GM06990 (cell line): ENCODE data around the gene RNF13.

Source experiments
- DNase-seq: peaks from one replicate; pipeline ENCODE4 v3.0.0-alpha.2; 2011; ENCODE audit not compliant: insufficient read length; ENCODE audit errors: extremely low read depth
- H3K27me3 ChIP-seq: replicated peaks from 2 replicates; pipeline ENCODE4 v1.6.0; 2011; ENCODE audit warnings: low read length; ENCODE audit not compliant: control insufficient read depth, insufficient read depth
- H3K36me3 ChIP-seq: 2 replicates; pipeline ENCODE4 v1.5.1; 2011; ENCODE audit warnings: low read length; ENCODE audit not compliant: control insufficient read depth, insufficient read depth
- H3K4me3 ChIP-seq: replicated peaks from 2 replicates; pipeline ENCODE4 v1.5.1; 2011; ENCODE audit warnings: low read depth, mild to moderate bottlenecking, control low read depth, low read length
- CTCF ChIP-seq: IDR thresholded peaks from 2 replicates; pipeline ENCODE4 v1.5.1; 2011; ENCODE audit warnings: low read length, control low read depth, mild to moderate bottlenecking, inconsistent platforms; ENCODE audit not compliant: insufficient read depth, poor library complexity, severe bottlenecking

RNF13 gene

DNA sequence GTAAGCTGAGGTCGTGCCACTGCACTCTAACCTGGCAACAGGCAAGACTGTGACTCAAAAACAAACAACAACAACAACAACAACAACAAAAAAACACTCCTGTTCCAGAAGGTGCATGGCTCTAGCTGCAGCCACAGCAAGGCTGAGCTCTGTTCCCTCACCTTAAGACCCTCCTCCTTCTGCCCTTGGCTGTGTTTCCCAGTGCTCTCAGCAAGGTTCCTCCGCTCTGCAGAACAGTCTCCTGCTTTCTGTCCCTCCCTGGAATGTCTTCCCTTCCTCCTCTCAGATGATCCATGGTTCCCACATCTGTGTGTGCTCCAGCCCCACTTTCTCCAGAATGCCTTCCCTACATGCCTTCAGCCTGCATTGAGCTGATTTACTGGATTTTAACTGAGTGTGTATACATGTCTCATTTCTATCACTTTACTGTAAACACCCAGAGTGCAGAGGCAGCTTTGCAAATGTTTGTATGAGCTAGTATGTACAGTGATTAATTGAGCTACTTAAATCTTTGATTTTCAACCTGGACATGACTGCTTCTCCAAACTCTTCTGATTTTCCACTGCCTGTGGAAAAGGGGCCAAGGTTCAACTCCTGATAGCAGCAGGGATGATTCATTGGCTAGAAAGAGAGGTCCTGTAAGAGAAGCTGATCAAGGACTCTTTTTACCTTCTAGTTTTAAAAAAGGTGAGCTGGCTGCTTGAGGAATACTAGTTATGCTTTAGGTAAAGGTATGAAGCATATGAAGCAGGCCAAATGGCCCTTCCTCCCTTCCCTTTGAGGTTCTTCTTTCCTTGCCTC is 35.4 kb upstream of the RNF13 start:
- no peak for DNase-seq
- TF ChIP-seq CTCF: no peak
- Histone ChIP-seq H3K36me3 (no peaks in the 10 kb centered on the region), H3K27me3 (no peaks in the 10 kb centered on the region), H3K4me3 (no peak overlapping the region)

DNA sequence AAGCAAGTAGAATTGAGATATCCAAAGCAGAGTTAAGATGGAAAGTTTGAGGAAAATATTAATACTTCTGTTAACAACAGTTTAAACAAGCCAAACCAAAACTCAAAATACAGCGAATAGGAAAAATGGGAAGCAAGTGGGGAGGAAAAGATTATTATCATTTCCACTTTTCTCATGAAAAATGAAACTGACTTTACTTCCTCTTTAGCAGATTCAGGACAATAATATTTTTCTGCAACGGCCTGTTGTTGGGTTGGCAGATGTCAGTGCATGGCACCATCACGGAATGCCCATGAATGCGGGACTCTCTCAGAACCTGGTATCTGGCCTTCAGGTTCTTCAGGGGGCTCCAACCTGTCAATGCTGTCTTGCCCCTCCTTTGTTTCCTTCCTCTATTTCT is 31.8 kb upstream of the RNF13 start:
- H3K36me3 ChIP-seq: no peaks in the 10 kb centered on the region
- H3K27me3 ChIP-seq: no peaks in the 10 kb centered on the region
- DNase-seq: no peak
- no peak for TF ChIP-seq CTCF
- no peak overlapping the region for H3K4me3 ChIP-seq

DNA sequence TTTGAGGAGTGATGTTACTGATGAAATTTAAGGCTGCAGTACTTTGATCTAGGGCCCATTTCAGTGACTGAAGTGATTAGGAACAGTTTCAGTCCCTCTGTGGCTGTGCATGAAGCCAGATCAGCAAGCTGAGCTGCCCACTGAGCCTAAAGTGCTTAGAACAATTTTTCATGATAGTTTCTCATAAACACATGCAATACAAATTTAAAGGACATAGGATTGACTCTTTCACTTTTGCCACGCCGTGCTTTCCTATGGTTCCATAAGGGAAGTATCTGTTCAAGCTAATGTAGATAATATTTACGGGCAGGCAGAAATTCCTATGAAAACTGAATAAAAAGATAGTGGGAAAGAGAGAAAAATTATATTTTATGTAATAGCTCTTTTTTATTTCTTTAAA is 31.3 kb upstream of the RNF13 start:
- no peak for TF ChIP-seq CTCF

GRCh38 chr3:149783576-149783975 is 29.4 kb upstream of the RNF13 start:
- Histone ChIP-seq H3K4me3 (no peak overlapping the region), H3K36me3 (no peaks in the 10 kb centered on the region), H3K27me3 (no peaks in the 10 kb centered on the region)
- no peak for TF ChIP-seq CTCF
- no peak for DNase-seq

More for the DNA sequence above, 31.3 kb upstream of the RNF13 start:
- Histone ChIP-seq H3K36me3 (no peaks in the 10 kb centered on the region), H3K4me3 (no peak overlapping the region), H3K27me3 (no peaks in the 10 kb centered on the region)
- DNase-seq: no peak

- TF ChIP-seq CTCF: no peak
- Histone ChIP-seq H3K27me3 (no peaks in the 10 kb centered on the region), H3K4me3 (no peak overlapping the region), H3K36me3 (no peaks in the 10 kb centered on the region)
- DNase-seq: no peak
These were observed 28.8 kb upstream of the RNF13 start for GRCh38 chr3:149784064-149784704.
